ENCODE data around the gene LUC7L. TPM values are rescaled to one million over a fixed set of nuclear protein-coding genes. Genes with fewer than 3 reads are reported as not detected.
"Not testable (repeated sequence)": the region's sequence is repeated elsewhere in the genome, so short reads cannot be mapped to it uniquely, and the experiment has no call there.

The LUC7L gene
- total RNA-seq, 4 donors from 2014 or later, result 109 to 180 (median 123) TPM

DNA sequence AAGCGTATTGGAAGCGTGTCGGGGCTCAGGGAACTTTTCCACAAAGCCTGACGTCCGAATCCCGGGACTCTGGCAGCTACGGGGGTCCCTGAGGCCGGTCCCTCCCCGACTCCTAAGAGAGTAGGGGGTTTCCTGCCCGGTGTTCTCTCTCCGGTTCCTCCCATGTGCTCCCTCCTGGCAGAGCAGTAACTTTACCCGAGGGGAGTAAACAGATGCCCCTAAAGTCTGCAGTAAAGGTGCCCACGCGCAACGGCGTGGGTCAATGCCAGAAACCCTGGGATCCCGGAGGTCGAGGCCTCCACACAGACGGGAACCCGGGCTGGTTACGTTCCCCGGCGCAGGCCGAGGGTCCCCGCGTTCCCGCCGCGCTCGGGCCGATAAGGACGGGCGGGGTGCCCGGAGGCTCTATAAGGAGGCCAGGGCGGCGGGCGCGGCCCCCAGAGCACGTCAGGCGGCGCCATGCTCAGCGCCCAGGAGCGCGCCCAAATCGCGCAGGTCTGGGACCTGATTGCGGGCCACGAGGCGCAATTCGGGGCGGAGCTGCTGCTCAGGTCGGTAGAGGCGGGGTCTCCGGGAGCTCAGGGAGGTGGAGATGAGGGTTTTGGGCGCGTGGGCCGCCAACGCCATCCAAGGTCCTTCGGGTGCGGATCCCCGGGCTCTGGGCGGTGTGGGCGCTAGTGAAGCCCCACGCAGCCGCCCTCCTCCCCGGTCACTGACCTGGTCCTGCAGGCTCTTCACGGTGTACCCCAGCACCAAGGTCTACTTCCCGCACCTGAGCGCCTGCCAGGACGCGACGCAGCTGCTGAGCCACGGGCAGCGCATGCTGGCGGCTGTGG lies 63.5 kb downstream of the LUC7L start, which contains the start of gene HBM:
Gene HBM (plus strand): TSS at position 440 of the 836 bp plus-strand sequence. CDS start 20 bp downstream, at position 460.
- TF ChIP-seq POLR2A (IDR thresholded peaks at IDR 0.05) (no peak), EP300 (IDR thresholded peaks at IDR 0.05) (no peak)
- TF ChIP-seq, protein P1, sequence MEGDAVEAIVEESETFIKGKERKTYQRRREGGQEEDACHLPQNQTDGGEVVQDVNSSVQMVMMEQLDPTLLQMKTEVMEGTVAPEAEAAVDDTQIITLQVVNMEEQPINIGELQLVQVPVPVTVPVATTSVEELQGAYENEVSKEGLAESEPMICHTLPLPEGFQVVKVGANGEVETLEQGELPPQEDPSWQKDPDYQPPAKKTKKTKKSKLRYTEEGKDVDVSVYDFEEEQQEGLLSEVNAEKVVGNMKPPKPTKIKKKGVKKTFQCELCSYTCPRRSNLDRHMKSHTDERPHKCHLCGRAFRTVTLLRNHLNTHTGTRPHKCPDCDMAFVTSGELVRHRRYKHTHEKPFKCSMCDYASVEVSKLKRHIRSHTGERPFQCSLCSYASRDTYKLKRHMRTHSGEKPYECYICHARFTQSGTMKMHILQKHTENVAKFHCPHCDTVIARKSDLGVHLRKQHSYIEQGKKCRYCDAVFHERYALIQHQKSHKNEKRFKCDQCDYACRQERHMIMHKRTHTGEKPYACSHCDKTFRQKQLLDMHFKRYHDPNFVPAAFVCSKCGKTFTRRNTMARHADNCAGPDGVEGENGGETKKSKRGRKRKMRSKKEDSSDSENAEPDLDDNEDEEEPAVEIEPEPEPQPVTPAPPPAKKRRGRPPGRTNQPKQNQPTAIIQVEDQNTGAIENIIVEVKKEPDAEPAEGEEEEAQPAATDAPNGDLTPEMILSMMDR (IDR thresholded peaks at IDR 0.05), result no peak
- H3K27ac ChIP-seq, result no peak within 1 kb of the TSS
- peak within 1 kb of the TSS in 1 of 4 donors; percentile 8 for H3K4me3 ChIP-seq

DNA sequence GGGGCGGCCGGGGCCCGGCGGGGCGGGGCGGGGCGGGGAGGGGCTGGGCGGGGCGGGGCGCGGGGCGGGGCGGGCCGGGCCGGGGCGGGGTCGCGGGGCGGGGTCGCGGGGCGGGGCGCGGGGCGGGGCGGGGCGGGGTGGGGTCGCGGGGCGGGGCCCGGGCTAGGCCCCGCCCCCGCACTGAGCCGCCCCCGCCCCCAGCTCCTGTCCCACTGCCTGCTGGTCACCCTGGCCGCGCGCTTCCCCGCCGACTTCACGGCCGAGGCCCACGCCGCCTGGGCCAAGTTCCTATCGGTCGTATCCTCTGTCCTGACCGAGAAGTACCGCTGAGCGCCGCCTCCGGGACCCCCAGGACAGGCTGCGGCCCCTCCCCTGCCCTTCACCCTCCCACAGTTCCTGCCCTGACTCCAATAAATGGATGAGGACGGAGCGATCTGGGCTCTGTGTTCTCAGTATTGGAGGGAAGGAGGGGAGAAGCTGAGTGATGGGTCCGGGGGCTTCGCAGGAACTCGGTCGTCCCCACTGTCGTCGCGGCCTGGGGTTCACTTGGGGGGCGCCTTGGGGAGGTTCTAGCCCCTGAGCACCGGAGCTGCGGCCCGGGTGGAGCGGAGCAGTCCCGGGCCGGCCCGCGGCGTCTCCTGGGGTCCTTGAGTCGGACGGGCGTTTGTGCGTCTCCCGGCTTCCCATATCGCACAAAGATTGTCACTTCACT lies 64.3 kb downstream of the LUC7L start:
- TF ChIP-seq, protein P1 (IDR thresholded peaks at IDR 0.05), result no peak
- TF ChIP-seq EP300 (IDR thresholded peaks at IDR 0.05) (no peak), POLR2A (IDR thresholded peaks at IDR 0.05) (no peak)
- DNase-seq (ENCODE audit: low spot score in 2 of 2), result no peak
- no peaks in the 10 kb centered on the region for H3K9me3 ChIP-seq
- peaks cover 3 to 55% of the 10 kb centered on the region in 2 donors for H3K27me3 ChIP-seq
- H3K36me3 ChIP-seq, result no peaks in the 10 kb centered on the region
- H3K4me1 ChIP-seq, result peaks cover 0 to 22% (median 15%) of the 10 kb centered on the region in 4 donors
- 0 to 4% methylated on average over 3 to 20 of the region's 77 CpGs for WGBS, 2 donors
- no peak overlapping the region for H3K27ac ChIP-seq
- H3K4me3 ChIP-seq, result peak overlapping the region in 1 of 4 donors; percentile 8

More for the DNA sequence above, 63.5 kb downstream of the LUC7L start, which contains the start of gene HBM:
- 1 to 2% methylated on average over 40 to 63 of the region's 75 CpGs for WGBS, 2 donors
- Histone ChIP-seq H3K36me3 (no peaks in the 10 kb centered on the region), H3K9me3 (no peaks in the 10 kb centered on the region), H3K4me1 (peaks cover 0 to 22% (median 15%) of the 10 kb centered on the region in 4 donors), H3K27me3 (peaks cover 3 to 63% of the 10 kb centered on the region in 2 donors)
- no peak for DNase-seq (ENCODE audit: low spot score in 2 of 2)

DNA sequence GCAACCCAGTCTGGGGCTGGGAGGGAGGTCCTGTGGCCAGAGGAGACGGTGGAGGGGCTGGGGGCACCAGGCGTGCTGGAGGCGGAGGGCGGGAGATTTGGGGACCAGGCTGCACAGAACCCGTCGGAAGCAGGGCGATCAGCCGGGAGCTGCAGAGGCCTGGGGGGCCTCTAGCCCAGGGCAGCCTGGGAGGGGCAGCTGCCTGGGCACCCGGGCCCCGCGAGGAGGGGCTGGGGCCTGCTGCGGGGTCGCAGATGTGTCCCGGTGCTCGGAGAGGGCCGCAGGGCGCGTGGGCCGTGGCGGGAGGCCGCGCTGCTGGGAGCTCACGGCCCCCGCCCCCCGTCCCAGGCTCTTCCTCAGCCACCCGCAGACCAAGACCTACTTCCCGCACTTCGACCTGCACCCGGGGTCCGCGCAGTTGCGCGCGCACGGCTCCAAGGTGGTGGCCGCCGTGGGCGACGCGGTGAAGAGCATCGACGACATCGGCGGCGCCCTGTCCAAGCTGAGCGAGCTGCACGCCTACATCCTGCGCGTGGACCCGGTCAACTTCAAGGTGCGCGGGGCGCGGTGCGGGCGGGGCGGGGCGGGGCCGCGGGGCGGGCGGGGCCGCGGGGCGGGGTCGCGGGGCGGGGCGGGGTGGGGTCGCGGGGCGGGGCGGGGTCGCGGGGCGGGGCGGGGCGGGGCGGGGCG lies 65.0 kb downstream of the LUC7L start:
- not testable (repeated sequence) for H3K9me3 ChIP-seq; H3K27ac ChIP-seq; H3K4me3 ChIP-seq; H3K36me3 ChIP-seq; DNase-seq (ENCODE audit: low spot score in 2 of 2)
- WGBS, 2 donors, result no CpG with 5 or more reads among the region's 80 CpGs
- H3K27me3 ChIP-seq, result peaks cover 3 to 50% of the 10 kb centered on the region in 2 donors
- peaks cover 0 to 22% (median 15%) of the 10 kb centered on the region in 4 donors for H3K4me1 ChIP-seq

DNA sequence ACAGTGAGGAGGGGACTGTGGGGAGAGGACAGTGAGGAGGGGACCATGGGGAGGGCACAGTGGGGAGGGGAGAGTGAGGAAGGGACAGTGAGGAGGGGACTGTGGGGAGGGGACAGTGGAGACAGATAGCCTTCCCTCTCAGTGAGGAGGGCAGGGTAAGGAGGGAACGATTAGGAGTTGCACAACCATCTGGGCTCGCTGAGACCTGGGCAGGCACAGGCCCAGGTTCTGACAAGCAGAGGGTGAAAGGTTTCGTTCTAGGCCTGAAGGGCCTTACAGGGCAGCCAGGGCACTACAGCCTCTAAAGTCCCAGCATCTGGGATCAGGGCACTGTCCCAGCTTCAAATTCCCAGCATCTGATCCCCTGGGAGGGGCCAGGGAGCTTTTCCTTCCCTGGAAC lies 65.6 kb downstream of the LUC7L start:
- not testable (repeated sequence) for H3K4me3 ChIP-seq; H3K27ac ChIP-seq; H3K9me3 ChIP-seq; DNase-seq (ENCODE audit: low spot score in 2 of 2); H3K36me3 ChIP-seq
- Histone ChIP-seq H3K4me1 (peaks cover 0 to 22% (median 15%) of the 10 kb centered on the region in 4 donors), H3K27me3 (peaks cover 3 to 45% of the 10 kb centered on the region in 2 donors)
- 27 to 44% methylated on average over 2 to 3 of the region's 3 CpGs for WGBS, 2 donors

DNA sequence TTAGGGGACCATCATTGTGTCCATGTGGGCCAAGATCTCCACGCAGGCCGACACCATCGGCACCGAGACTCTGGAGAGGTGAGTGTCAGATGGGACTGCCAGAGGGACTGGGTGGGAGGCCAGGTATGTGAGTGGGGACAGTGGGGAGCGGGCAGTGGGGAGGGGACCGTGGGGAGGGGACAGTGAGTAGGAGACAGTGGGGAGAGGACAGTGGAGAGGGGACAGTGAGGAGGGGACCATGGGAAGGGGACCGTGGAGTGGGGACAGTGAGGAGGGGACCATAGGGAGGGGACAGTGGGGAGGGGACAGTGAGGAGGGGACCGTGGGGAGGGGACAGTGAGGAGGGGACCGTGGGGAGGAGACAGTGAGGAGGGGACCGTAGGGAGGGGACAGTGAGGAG lies 66.1 kb downstream of the LUC7L start:
- H3K27ac ChIP-seq; H3K36me3 ChIP-seq; H3K4me3 ChIP-seq; DNase-seq (ENCODE audit: low spot score in 2 of 2); H3K9me3 ChIP-seq: not testable (repeated sequence)
- WGBS, 2 donors, result 88 to 92% methylated on average over 7 to 10 of the region's 10 CpGs
- peaks cover 3 to 42% of the 10 kb centered on the region in 2 donors for H3K27me3 ChIP-seq
- peaks cover 0 to 22% (median 15%) of the 10 kb centered on the region in 4 donors for H3K4me1 ChIP-seq

DNA sequence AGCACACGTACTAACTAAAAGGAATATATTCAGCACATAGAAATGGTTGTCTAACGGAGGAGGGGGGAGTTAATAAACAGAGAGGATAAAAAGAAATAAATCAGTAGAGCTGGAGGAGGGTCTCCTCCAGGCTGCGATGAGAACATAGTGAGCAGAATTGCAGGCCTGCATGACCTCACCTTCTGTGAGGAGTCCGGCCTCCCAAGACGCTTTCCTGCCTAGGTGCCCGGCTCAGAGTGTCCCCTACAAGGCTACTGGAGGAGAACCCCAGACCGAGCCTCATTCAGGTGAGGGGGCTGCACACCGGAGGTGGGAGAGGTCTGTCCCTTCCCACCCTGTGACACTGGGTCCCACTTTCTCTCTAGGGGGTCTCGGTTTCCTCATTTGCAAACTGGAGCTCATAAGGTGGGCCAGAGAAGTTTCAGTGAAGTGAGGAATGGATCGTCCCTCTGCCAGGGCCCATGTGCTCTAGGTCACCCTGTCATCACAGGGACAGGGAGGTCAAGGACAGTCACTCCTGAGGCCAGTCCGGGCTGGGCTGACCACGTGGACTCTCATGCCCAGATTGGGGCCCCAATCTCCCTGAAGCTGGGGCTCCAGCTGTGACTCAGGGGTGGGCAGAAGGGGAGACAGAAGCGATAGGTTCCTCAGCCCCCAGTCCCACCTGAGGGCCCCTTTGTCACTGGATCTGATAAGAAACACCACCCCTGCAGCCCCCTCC lies 66.8 kb downstream of the LUC7L start:
- Histone ChIP-seq H3K27me3 (peaks cover 3 to 41% of the 10 kb centered on the region in 2 donors), H3K9me3 (no peaks in the 10 kb centered on the region), H3K36me3 (no peaks in the 10 kb centered on the region), H3K4me3 (no peak overlapping the region), H3K4me1 (peaks cover 0 to 22% (median 15%) of the 10 kb centered on the region in 4 donors), H3K27ac (no peak overlapping the region)
- TF ChIP-seq, protein P1 (IDR thresholded peaks at IDR 0.05), result no peak
- TF ChIP-seq POLR2A (IDR thresholded peaks at IDR 0.05), result no peak
- no peak for TF ChIP-seq EP300 (IDR thresholded peaks at IDR 0.05)
- 82 to 93% methylated on average over 12 to 13 of the region's 13 CpGs for WGBS, 2 donors
- no peak for DNase-seq (ENCODE audit: low spot score in 2 of 2)
